Posterior cingulate gyrus (tissue), 11 donors: ENCODE measurements around the gene RYR3.
A peak's percentile ranks its signal among the peaks of the same experiment; 100 is the strongest.
"Not testable (repeated sequence)": the region's sequence is repeated elsewhere in the genome, so short reads cannot be mapped to it uniquely, and the experiment has no call there.

Source experiments
- DNase-seq, 10 donors: peaks; one replicate each; pipeline versions ENCODE4 v3.0.0 to v3.0.0-alpha.2; 2020 to 2021; ENCODE audit warnings: mixed read lengths in 3 of 10
- intact Hi-C: fragments of 100-400 bp; cut with DNase I; formaldehyde crosslinking; loops from one replicate; pipeline ENCODE4 v1.15.1; 2023

RYR3 gene

GRCh38 chr15:33794453-33794852 lies 483.7 kb downstream of the RYR3 start:
- DNase-seq: no peak
- intact Hi-C loops: no loop called here

- DNase-seq: no peak
- intact Hi-C loops: no loop called here
Measured at GRCh38 chr15:33795070-33795469, 484.3 kb downstream of the RYR3 start.

GRCh38 chr15:33797651-33798050 lies 486.9 kb downstream of the RYR3 start:
- DNase-seq: no peak
- intact Hi-C loops: no loop called here

GRCh38 chr15:33801954-33802353 lies 491.2 kb downstream of the RYR3 start:
- no peak for DNase-seq
- intact Hi-C loops: no loop called here

GRCh38 chr15:33807665-33808064 lies 496.9 kb downstream of the RYR3 start:
- intact Hi-C loops: no loop called here
- DNase-seq: no peak

GRCh38 chr15:33808720-33809457 lies 498.1 kb downstream of the RYR3 start:
- intact Hi-C loops: no loop called here
- DNase-seq: no peak

GRCh38 chr15:33810073-33810595 lies 499.4 kb downstream of the RYR3 start:
- no peak for DNase-seq
- intact Hi-C loops: no loop called here

- intact Hi-C loops: no loop called here
- no peak for DNase-seq
Measured at GRCh38 chr15:33810806-33811205, 500.0 kb downstream of the RYR3 start.

- intact Hi-C loops: no loop called here
- DNase-seq: no peak
Measured at GRCh38 chr15:33813891-33814290, 503.1 kb downstream of the RYR3 start.

- DNase-seq, intact Hi-C loops: not testable (repeated sequence)
Measured at GRCh38 chr15:33819499-33819898, 508.7 kb downstream of the RYR3 start.

GRCh38 chr15:33822479-33822878 lies 511.7 kb downstream of the RYR3 start:
- no peak for DNase-seq
- intact Hi-C loops: no loop called here

GRCh38 chr15:33823119-33823518 lies 512.4 kb downstream of the RYR3 start:
- intact Hi-C loops: no loop called here

GRCh38 chr15:33825453-33825852 lies 514.7 kb downstream of the RYR3 start:
- peak in 1 of 10 donors; percentile 47 for DNase-seq
- intact Hi-C loops: no loop called here

More at GRCh38 chr15:33823119-33823518, 512.4 kb downstream of the RYR3 start:
- no peak for DNase-seq

- intact Hi-C loops: no loop called here
- no peak for DNase-seq
Measured at GRCh38 chr15:33826201-33826600, 515.4 kb downstream of the RYR3 start.

- intact Hi-C loops: no loop called here
- DNase-seq: no peak
Measured at GRCh38 chr15:33830351-33830750, 519.6 kb downstream of the RYR3 start.

GRCh38 chr15:33831646-33832045 lies 520.9 kb downstream of the RYR3 start:
- no peak for DNase-seq
- intact Hi-C loops: no loop called here

GRCh38 chr15:33834892-33835743 lies 524.4 kb downstream of the RYR3 start:
- intact Hi-C loops: no loop called here
- DNase-seq: peak in 1 of 10 donors; percentile 47

- intact Hi-C loops: no loop called here
Measured at GRCh38 chr15:33837294-33837693, 526.5 kb downstream of the RYR3 start.

GRCh38 chr15:33839540-33839939 lies 528.8 kb downstream of the RYR3 start:
- DNase-seq: no peak
- intact Hi-C loops: no loop called here

More at GRCh38 chr15:33837294-33837693, 526.5 kb downstream of the RYR3 start:
- DNase-seq: no peak

GRCh38 chr15:33840615-33841014 lies 529.8 kb downstream of the RYR3 start:
- intact Hi-C loops: no loop called here

GRCh38 chr15:33844186-33844585 lies 533.4 kb downstream of the RYR3 start:
- intact Hi-C loops: no loop called here

More at GRCh38 chr15:33840615-33841014, 529.8 kb downstream of the RYR3 start:
- no peak for DNase-seq

More at GRCh38 chr15:33844186-33844585, 533.4 kb downstream of the RYR3 start:
- DNase-seq: no peak
